BE2C (cell line): ENCODE data around the gene DNAJC25.
"Not testable (repeated sequence)": the region's sequence is repeated elsewhere in the genome, so short reads cannot be mapped to it uniquely, and the experiment has no call there.

ENCODE experiments used
- DNase-seq: peaks from one replicate; pipeline ENCODE4 v3.0.0-alpha.2; 2020
- H3K27me3 ChIP-seq: fragments of 250-450 bp; sonication (Bioruptor Pico); 2 replicates; pipeline ENCODE4 v1.5.1; 2020; ENCODE audit warnings: mild to moderate bottlenecking
- H3K36me3 ChIP-seq: fragments of 250-450 bp; sonication (Bioruptor Pico); 2 replicates; pipeline ENCODE4 v1.5.1; 2020; ENCODE audit warnings: mild to moderate bottlenecking
- H3K4me1 ChIP-seq: fragments of 250-450 bp; sonication (Bioruptor Pico); 2 replicates; pipeline ENCODE4 v1.5.1; 2020
- H3K4me3 ChIP-seq: 2 replicates; pipeline ENCODE4 v1.5.1; 2011; ENCODE audit warnings: low read depth, low read length
- H3K9me3 ChIP-seq: fragments of 250-450 bp; sonication (Bioruptor Pico); 2 replicates; pipeline ENCODE4 v1.5.1; 2020
- TF ChIP-seq, protein P1 (sequence below): IDR thresholded peaks from 2 replicates; pipeline ENCODE4 v1.5.1; 2012; ENCODE audit warnings: mild to moderate bottlenecking, low read depth, low read length

DNAJC25 gene

DNA sequence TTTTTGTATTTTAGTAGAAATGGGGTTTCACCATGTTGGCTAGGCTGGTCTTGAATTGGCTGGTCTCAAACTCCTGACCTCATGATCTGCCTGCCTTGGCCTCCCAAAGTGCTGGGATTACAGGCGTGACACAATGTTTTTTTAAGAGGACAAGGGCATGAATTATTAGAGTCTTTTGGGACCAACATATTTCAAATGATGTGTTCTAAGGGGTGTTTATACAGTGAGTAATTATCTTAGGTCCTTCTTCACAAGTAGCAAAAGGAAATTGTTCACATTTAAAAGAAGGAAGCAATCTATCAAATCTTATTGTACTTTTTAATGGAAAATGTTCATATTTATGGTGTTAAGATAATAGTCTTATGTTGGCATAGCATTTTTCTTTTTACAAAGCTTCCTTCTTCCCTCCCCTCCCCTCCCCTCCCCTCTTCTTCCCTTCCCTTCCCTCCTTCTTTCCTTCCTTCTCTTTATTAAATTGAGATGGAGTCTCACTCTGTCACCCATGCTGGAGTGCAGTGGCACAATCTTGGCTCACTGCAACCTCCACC lies 37.0 kb downstream of the DNAJC25 start:
- H3K36me3 ChIP-seq: peaks cover 19% of the 10 kb centered on the region
- no peak overlapping the region for H3K4me3 ChIP-seq
- TF ChIP-seq, protein P1, sequence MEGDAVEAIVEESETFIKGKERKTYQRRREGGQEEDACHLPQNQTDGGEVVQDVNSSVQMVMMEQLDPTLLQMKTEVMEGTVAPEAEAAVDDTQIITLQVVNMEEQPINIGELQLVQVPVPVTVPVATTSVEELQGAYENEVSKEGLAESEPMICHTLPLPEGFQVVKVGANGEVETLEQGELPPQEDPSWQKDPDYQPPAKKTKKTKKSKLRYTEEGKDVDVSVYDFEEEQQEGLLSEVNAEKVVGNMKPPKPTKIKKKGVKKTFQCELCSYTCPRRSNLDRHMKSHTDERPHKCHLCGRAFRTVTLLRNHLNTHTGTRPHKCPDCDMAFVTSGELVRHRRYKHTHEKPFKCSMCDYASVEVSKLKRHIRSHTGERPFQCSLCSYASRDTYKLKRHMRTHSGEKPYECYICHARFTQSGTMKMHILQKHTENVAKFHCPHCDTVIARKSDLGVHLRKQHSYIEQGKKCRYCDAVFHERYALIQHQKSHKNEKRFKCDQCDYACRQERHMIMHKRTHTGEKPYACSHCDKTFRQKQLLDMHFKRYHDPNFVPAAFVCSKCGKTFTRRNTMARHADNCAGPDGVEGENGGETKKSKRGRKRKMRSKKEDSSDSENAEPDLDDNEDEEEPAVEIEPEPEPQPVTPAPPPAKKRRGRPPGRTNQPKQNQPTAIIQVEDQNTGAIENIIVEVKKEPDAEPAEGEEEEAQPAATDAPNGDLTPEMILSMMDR: no peak
- H3K27me3 ChIP-seq: no peaks in the 10 kb centered on the region
- no peaks in the 10 kb centered on the region for H3K4me1 ChIP-seq
- H3K9me3 ChIP-seq: no peaks in the 10 kb centered on the region
- DNase-seq: no peak

GRCh38 chr9:111668601-111669000 lies 37.5 kb downstream of the DNAJC25 start:
- not testable (repeated sequence) for H3K4me3 ChIP-seq, H3K27me3 ChIP-seq, H3K4me1 ChIP-seq, DNase-seq, H3K9me3 ChIP-seq
- peaks cover 19% of the 10 kb centered on the region for H3K36me3 ChIP-seq

DNA sequence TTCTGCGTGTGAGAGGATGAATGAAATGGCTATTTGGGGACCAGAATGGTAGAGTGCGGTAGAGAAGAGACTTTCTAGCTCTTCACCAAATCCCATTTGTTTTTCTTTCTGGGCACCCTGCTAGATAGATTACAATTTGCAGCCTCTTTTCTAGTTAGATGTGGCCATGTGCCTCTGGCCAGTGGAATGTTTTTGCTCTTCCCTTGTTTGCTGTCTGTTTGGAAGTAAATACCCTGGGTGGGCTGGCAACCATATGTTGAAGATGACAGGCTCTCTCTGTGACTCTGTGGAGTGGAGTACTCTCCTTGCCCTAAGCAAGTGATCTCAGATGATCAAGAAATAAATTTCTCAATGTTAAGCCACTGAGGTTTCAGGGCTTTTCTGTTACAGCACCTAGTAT lies 43.2 kb downstream of the DNAJC25 start:
- H3K27me3 ChIP-seq: no peaks in the 10 kb centered on the region
- H3K4me3 ChIP-seq: no peak overlapping the region
- no peaks in the 10 kb centered on the region for H3K4me1 ChIP-seq
- H3K9me3 ChIP-seq: no peaks in the 10 kb centered on the region
- no peak for DNase-seq
- no peaks in the 10 kb centered on the region for H3K36me3 ChIP-seq
- TF ChIP-seq, protein P1: no peak

- TF ChIP-seq, protein P1: no peak
- Histone ChIP-seq H3K4me3 (no peak overlapping the region), H3K27me3 (no peaks in the 10 kb centered on the region), H3K4me1 (no peaks in the 10 kb centered on the region), H3K36me3 (no peaks in the 10 kb centered on the region), H3K9me3 (no peaks in the 10 kb centered on the region)
- DNase-seq: no peak
These were observed 45.0 kb downstream of the DNAJC25 start for GRCh38 chr9:111676116-111676515.

- H3K9me3 ChIP-seq: no peaks in the 10 kb centered on the region
- TF ChIP-seq, protein P1: no peak
- H3K4me3 ChIP-seq: no peak overlapping the region
- H3K4me1 ChIP-seq: no peaks in the 10 kb centered on the region
- no peaks in the 10 kb centered on the region for H3K36me3 ChIP-seq
- no peaks in the 10 kb centered on the region for H3K27me3 ChIP-seq
- no peak for DNase-seq
These were observed 47.2 kb downstream of the DNAJC25 start for GRCh38 chr9:111678293-111678692.

GRCh38 chr9:111679199-111679598 lies 48.1 kb downstream of the DNAJC25 start:
- no peak overlapping the region for H3K4me3 ChIP-seq
- no peak for DNase-seq
- H3K9me3 ChIP-seq: no peaks in the 10 kb centered on the region
- H3K27me3 ChIP-seq: no peaks in the 10 kb centered on the region
- H3K4me1 ChIP-seq: no peaks in the 10 kb centered on the region
- no peaks in the 10 kb centered on the region for H3K36me3 ChIP-seq
- TF ChIP-seq, protein P1: no peak

GRCh38 chr9:111683392-111683791 lies 52.3 kb downstream of the DNAJC25 start:
- no peak for DNase-seq
- no peak overlapping the region for H3K4me3 ChIP-seq
- TF ChIP-seq, protein P1: no peak
- H3K4me1 ChIP-seq: no peaks in the 10 kb centered on the region
- H3K27me3 ChIP-seq: no peaks in the 10 kb centered on the region
- no peaks in the 10 kb centered on the region for H3K36me3 ChIP-seq
- H3K9me3 ChIP-seq: no peaks in the 10 kb centered on the region
